HG03280 (cell line): ENCODE measurements around the gene LY6G5C.

Experiments
- ATAC-seq: cut with Tn5 transposase; IDR thresholded peaks from one replicate; pipeline ENCODE4 v1.9.1; 2021; ENCODE audit warnings: mild to moderate bottlenecking, moderate library complexity; ENCODE audit not compliant: unreplicated experiment

LY6G5C gene, protein sequence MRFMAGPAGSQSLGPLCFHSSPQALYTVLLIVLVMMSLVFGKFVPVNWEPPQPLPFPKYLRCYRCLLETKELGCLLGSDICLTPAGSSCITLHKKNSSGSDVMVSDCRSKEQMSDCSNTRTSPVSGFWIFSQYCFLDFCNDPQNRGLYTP

DNA sequence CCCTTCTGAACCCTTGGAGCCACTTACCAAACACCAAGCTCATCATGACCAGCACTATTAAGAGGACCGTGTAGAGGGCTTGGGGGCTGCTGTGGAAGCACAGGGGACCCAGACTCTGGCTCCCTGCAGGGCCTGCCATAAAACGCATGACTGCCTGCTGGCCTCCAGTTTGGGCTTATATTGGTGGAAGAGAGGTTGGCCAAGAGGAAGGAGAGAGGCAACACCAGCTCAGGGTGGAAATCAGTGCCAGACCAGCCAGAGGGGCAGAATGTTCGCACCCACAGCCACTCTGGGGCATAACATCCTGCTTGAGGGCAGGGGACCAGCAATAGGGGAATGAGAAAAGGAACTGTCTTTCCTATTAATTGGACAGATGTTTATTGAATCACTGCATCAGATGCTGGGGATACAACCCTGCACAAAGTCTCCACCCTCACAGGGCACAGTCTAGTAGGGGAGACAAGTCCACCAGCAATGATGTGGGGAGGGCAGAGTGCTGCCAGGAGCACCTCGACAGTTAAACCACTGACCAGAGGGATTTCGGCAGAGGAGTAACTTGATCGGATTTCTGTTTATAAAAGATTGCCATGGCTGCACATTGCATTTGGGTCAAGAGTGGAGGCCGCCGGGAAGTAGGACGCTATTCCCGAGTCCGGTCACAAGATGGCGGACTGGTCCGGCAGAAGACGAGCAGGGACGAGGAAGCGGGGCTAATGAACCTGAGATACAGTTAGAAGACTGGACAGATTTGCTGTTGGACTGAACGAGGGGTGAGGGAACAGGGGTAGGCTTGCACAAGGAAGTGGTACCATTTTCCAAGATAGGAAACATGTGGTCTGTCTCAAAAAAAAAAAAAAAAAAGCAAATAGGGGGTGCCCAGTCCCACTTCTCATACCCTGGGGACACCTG is at the start of gene LY6G5C:
TSS of gene LY6G5C (minus strand) at position 842 of the 909 bp plus-strand sequence. CDS start at position 148, 694 bp downstream.
- no peak for ATAC-seq

- peak; percentile 42 for ATAC-seq
Observed at GRCh38 chr6:31729979-31730630, 49.2 kb upstream of the LY6G5C start.

GRCh38 chr6:31729515-31729978 is 48.7 kb upstream of the LY6G5C start:
- ATAC-seq: peak; percentile 44

GRCh38 chr6:31728767-31729514 is 48.1 kb upstream of the LY6G5C start, which contains the start of gene DDAH2:
Gene DDAH2, minus strand, starts transcription at chr6:31729299. Its CDS starts 138 bp downstream, at chr6:31729161.
- ATAC-seq: no peak

GRCh38 chr6:31727717-31728671 is 47.1 kb upstream of the LY6G5C start:
- ATAC-seq: no peak

DNA sequence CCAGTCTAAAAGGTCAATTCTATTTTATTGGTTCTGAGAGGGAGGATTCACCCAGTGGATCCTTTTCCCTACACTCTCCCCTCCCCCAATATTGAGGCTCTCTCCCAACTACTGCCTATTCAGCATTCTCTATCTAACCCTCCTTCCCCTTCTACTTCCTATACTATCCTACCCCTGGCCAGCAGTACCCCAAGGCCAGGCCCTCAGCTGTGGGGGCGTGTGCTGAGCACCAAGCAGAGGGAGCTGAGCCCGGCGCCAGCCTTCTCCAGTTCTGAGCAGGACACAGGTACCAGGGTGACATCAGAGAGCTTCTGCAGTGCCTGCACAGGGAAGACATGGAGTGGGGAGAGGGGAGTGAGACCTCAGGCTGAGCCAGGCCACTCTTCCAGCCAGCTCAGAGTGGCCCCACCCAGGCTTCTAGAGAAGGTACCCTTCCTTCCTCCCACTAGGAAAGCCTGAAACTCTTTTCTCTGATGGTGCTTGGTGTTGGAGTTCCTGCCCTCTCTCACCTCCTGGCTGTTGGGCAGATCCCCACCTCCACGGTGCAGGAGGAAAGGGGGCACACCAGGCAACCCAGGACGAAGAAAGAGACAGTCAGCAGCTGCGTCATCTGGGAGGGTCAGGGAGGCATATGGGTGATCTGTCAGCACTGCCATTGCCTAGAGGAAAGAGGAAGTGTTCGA is 46.3 kb upstream of the LY6G5C start:
- peak; percentile 53 for ATAC-seq

DNA sequence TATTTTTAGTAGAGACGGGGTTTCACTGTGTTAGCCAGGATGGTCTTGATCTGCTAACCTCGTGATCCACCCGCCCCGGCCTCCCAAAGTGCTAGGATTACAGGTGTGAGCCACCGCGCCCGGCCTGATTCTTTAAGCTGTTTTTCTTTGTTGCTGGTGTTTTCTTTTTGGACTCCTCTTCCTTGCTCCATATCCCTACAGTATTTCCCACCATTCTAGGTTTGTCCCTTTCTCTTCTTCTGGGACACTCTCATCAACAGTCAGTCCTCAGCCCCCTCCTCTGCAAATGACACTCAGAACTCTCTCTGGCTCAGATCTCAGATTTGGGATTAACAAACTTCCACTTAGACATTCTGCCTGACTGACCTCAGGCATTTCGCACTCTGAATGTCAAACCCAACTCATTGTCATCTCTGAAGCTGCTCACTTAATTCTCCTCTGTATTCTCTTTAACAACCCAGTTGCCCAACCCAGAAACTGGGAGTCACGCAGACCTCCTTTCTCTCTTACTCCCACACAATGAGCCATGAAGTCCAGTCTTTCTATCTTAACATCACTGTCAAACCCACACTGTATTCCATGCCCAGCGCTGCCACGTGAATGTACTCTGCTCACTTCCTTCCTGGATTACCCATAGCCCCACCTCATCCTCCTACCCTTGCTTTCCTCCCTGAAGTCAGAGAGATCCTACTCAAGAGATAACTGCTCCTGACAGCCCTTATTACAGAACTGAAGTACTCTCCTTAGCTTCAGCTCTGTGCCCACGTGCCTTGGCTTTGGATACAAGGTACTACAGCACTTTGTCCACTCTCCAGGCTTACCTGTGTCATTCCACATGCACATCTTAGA is 44.9 kb upstream of the LY6G5C start:
- ATAC-seq: no peak

- no peak for ATAC-seq
Observed at GRCh38 chr6:31723980-31724691, 43.3 kb upstream of the LY6G5C start.

DNA sequence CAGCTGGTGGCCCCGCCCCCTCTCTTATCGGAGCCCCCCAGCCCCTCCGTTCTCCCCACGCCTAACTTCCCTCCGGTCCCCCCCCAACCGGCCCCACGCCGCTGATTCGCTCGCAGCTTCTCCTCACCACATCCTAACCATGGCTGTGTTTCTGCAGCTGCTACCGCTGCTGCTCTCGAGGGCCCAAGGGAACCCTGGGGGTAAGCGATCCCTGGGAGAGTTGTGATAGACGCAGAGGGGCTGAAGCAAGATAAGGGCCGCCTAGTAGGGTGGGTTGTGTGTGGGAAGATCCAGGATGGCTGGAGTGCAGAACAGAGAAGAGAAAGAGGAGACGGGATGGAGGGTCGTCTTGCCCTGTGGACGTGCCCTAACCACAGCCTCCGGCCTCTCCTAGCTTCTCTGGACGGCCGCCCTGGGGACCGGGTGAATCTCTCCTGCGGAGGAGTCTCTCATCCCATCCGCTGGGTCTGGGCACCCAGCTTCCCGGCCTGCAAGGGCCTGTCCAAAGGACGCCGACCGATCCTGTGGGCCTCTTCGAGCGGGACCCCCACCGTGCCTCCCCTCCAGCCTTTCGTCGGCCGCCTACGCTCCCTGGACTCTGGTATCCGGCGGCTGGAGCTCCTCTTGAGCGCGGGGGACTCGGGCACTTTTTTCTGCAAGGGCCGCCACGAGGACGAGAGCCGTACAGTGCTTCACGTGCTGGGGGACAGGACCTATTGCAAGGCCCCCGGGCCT is 42.5 kb upstream of the LY6G5C start, which contains the start of gene MPIG6B:
TSS of gene MPIG6B (plus strand) at position 129 of the 735 bp plus-strand sequence. CDS start at position 140, 11 bp downstream.
- ATAC-seq: no peak

DNA sequence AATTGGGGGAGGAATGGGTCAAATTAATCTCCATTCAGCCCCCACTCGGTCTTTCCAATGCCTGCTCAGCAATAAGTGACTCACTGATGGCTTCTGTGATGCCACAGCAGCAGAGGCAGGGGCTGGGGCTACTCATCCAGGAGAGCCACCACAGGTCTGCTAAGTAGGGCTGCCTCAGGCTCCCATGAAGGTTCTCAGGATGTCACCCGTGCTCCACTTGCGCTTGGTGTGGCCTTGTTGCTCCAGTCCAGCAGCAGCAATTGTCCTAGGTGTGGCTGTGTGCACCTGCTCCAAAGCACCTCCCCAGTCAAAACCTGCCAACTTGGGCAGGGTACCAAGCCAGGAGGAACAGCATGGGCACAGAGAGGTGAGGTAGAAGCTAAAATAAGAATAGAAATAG is 41.3 kb upstream of the LY6G5C start:
- ATAC-seq: no peak

GRCh38 chr6:31721351-31722020 is 40.6 kb upstream of the LY6G5C start, which contains the start of gene LY6G6C:
Gene LY6G6C, minus strand, starts transcription at chr6:31721746. Its CDS starts 67 bp downstream, at chr6:31721679.
- no peak for ATAC-seq

GRCh38 chr6:31720196-31720770 is 39.4 kb upstream of the LY6G5C start:
- no peak for ATAC-seq

- ATAC-seq: no peak
Observed at GRCh38 chr6:31719001-31719400, 38.1 kb upstream of the LY6G5C start.

DNA sequence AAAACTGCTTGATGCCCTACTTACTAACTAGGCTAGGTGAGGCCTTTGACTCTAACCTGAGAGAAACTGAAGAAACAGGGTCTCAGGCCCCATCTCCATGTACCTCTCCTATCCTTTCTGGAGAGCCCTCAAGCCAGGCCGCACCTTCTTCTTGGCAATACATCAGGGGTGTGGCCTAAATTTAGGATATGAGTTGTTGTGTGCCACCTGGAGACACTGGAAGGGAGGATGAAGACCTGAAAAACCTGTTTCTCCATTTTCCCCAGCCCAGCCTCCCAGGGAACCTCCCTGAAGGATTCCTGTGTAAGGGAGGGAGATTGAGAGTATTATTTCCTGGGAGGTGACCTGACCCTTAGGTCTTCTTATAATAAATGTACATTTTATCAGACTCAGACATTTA is 37.4 kb upstream of the LY6G5C start:
- ATAC-seq: no peak

GRCh38 chr6:31717499-31718222 is 36.8 kb upstream of the LY6G5C start:
- no peak for ATAC-seq
